Fibroblast of lung (primary cell): Measurements from ENCODE around the gene PPP4R4. TPM values are rescaled to one million over a fixed set of nuclear protein-coding genes. Genes with fewer than 3 reads are reported as not detected.
"Not testable (repeated sequence)": the region's sequence is repeated elsewhere in the genome, so short reads cannot be mapped to it uniquely, and the experiment has no call there.

Experiments used
- DNase-seq, 2 donors: peaks; one replicate each; pipeline versions ENCODE4 v3.0.0 to v3.0.0-alpha.2; 2010; ENCODE audit warnings: low read depth in 2 of 2
- H2AFZ ChIP-seq: 2 replicates; pipeline ENCODE4 v1.5.1; 2012; ENCODE audit warnings: low read length, control low read depth, inconsistent platforms
- H3K27ac ChIP-seq: 2 replicates; pipeline ENCODE4 v1.5.1; 2011; ENCODE audit warnings: low read length, control low read depth; ENCODE audit not compliant: insufficient read depth
- H3K27me3 ChIP-seq: 2 replicates; pipeline ENCODE4 v1.5.1; 2011; ENCODE audit warnings: mild to moderate bottlenecking, low read length; ENCODE audit not compliant: control insufficient read depth, insufficient read depth
- H3K36me3 ChIP-seq: 2 replicates; pipeline ENCODE4 v1.5.1; 2011; ENCODE audit warnings: low read length; ENCODE audit not compliant: control insufficient read depth, insufficient read depth
- H3K4me1 ChIP-seq: 2 replicates; pipeline ENCODE4 v1.5.1; 2011; ENCODE audit warnings: low read length; ENCODE audit not compliant: control insufficient read depth, insufficient read depth; ENCODE audit errors: extremely low read depth
- H3K4me2 ChIP-seq: 2 replicates; pipeline ENCODE4 v1.5.1; 2011; ENCODE audit warnings: low read length, control low read depth; ENCODE audit not compliant: insufficient read depth; ENCODE audit errors: extremely low read depth
- H3K4me3 ChIP-seq, 4 experiments: fragments of 200-600 bp in 1 of 4; sonication (generic) in 1 of 4; replicated peaks in 1 of 4; 2 replicates each; pipeline ENCODE4 v1.5.1; 2011 to 2016; ENCODE audit warnings: low read length in 4 of 4, low read depth in 3 of 4, mild to moderate bottlenecking in 3 of 4, control low read depth in 2 of 4, inconsistent platforms in 1 of 4, mixed read lengths in 1 of 4; ENCODE audit not compliant: insufficient read depth in 1 of 4; ENCODE audit errors: control extremely low read depth in 1 of 4
- H3K79me2 ChIP-seq: 2 replicates; pipeline ENCODE4 v1.5.1; 2012; ENCODE audit warnings: mild to moderate bottlenecking, low read length, inconsistent platforms; ENCODE audit not compliant: control insufficient read depth, insufficient read depth
- H3K9ac ChIP-seq: 2 replicates; pipeline ENCODE4 v1.5.1; 2011; ENCODE audit warnings: mild to moderate bottlenecking, low read length, control low read depth; ENCODE audit not compliant: insufficient read depth
- H3K9me3 ChIP-seq: 2 replicates; pipeline ENCODE4 v1.5.1; 2012; ENCODE audit warnings: low read depth, low read length; ENCODE audit not compliant: control insufficient read depth, insufficient read depth
- H4K20me1 ChIP-seq: 2 replicates; pipeline ENCODE4 v1.5.1; 2011; ENCODE audit warnings: low read length; ENCODE audit not compliant: control insufficient read depth, insufficient read depth; ENCODE audit errors: extremely low read depth
- CTCF ChIP-seq, 2 donors: IDR thresholded peaks in 1 of 2; conservative IDR thresholded peaks in 1 of 2; 1 replicate in 1 of 2; 2 replicates in 1 of 2; pipeline ENCODE4 v1.5.1; 2011 to 2012; ENCODE audit warnings: low read length in 2 of 2, control low read depth in 1 of 2, inconsistent platforms in 1 of 2, low read depth in 1 of 2, mild to moderate bottlenecking in 1 of 2
- EZH2 ChIP-seq: IDR thresholded peaks from 2 replicates; pipeline ENCODE4 v1.5.1; 2012; ENCODE audit warnings: low read length, control low read depth, mild to moderate bottlenecking; ENCODE audit errors: missing control alignments
- polyA plus RNA-seq, 2 donors: library from polyadenylated mRNA; depleted of rRNA in 1 of 2; stranded (reverse) in 1 of 2; unstranded in 1 of 2; fragments of >200 nt; gene quantifications; 2 replicates each; pipeline ENCODE4 v1.2.1, GENCODE V29; 2011 to 2012; ENCODE audit warnings: missing spikeins in 1 of 2
- total RNA-seq: library from RNA; depleted of rRNA; stranded (reverse); fragments of >200 nt; gene quantifications from 2 replicates; pipeline ENCODE4 v1.2.1, GENCODE V29; 2014

Gene PPP4R4
- total and polyA plus RNA-seq, 2 donors (not counting 1 experiment from before 2014, with no cell fraction given): 0.35 to 0.99 TPM

- Histone ChIP-seq H4K20me1 (no peaks in the 10 kb centered on the region), H3K4me2 (no peak overlapping the region), H3K4me3 (no peak overlapping the region), H3K9me3 (no peaks in the 10 kb centered on the region), H3K4me1 (no peaks in the 10 kb centered on the region), H3K36me3 (no peaks in the 10 kb centered on the region), H2AFZ (no peak overlapping the region), H3K79me2 (no peaks in the 10 kb centered on the region), H3K27me3 (no peaks in the 10 kb centered on the region), H3K27ac (no peak overlapping the region), H3K9ac (no peak overlapping the region)
- TF ChIP-seq CTCF (conservative IDR thresholded peaks at IDR 0.05 in 1 of 2, IDR thresholded peaks at IDR 0.05 in 1 of 2; ENCODE audit: low read depth in 1 of 2, low read length in 2 of 2): no peak
- TF ChIP-seq EZH2: no peak
- peak in 1 of 2 donors; percentile 79 for DNase-seq
These were observed 38.9 kb downstream of the PPP4R4 start for GRCh38 chr14:94213021-94213420.

DNA sequence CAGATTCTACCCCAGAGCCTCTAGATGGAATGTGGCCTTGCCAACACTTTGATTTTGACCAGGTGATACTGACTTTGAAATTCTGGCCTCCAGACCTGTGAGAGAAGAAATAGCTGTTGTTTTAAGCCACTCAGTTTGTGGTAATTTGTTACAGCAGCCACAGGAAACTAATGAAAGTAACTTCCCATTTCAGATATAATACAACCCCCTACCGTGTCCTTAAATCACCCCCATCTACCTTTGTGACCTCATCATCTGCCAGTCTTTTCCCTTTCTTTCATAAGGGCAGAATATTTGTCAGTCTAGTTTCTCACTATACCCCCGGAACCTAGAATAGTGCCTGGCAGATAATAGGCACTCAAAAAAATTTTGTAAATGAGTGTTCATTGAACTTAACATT lies 39.6 kb downstream of the PPP4R4 start:
- H3K27ac ChIP-seq: no peak overlapping the region
- DNase-seq: no peak
- H3K4me1 ChIP-seq: no peaks in the 10 kb centered on the region
- no peak overlapping the region for H3K4me3 ChIP-seq
- no peaks in the 10 kb centered on the region for H3K79me2 ChIP-seq
- H4K20me1 ChIP-seq: no peaks in the 10 kb centered on the region
- H3K4me2 ChIP-seq: no peak overlapping the region
- TF ChIP-seq EZH2 (no peak), CTCF (conservative IDR thresholded peaks at IDR 0.05 in 1 of 2, IDR thresholded peaks at IDR 0.05 in 1 of 2; ENCODE audit: low read depth in 1 of 2, low read length in 2 of 2) (no peak)
- H3K9me3 ChIP-seq: no peaks in the 10 kb centered on the region
- H3K27me3 ChIP-seq: no peaks in the 10 kb centered on the region
- H3K36me3 ChIP-seq: no peaks in the 10 kb centered on the region
- H2AFZ ChIP-seq: no peak overlapping the region
- no peak overlapping the region for H3K9ac ChIP-seq

DNA sequence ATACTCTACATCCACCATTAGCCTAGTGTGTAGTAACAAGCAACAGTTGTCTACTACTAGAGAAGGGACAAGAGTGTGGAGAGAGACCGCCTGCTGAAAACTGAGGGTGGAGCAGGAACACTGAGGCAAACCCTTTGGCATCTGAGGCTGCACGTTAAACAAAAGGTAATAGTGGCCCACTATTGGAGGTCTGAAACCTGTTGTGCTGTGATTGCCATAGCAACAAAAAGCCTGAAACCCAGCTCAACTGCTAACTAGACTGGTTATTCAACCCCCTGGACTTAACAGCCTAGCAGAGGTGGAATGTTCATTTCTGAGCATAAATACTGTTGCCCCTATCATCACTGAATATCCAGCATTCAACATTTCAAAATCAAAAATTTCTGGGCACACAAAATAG lies 43.0 kb downstream of the PPP4R4 start:
- Histone ChIP-seq H3K27me3 (no peaks in the 10 kb centered on the region), H4K20me1 (no peaks in the 10 kb centered on the region), H3K4me2 (no peak overlapping the region), H3K9me3 (no peaks in the 10 kb centered on the region), H3K79me2 (no peaks in the 10 kb centered on the region), H3K27ac (no peak overlapping the region), H3K36me3 (no peaks in the 10 kb centered on the region), H2AFZ (no peak overlapping the region), H3K4me3 (no peak overlapping the region), H3K4me1 (no peaks in the 10 kb centered on the region), H3K9ac (no peak overlapping the region)
- DNase-seq: no peak
- TF ChIP-seq CTCF (conservative IDR thresholded peaks at IDR 0.05 in 1 of 2, IDR thresholded peaks at IDR 0.05 in 1 of 2; ENCODE audit: low read depth in 1 of 2, low read length in 2 of 2) (no peak), EZH2 (no peak)

DNA sequence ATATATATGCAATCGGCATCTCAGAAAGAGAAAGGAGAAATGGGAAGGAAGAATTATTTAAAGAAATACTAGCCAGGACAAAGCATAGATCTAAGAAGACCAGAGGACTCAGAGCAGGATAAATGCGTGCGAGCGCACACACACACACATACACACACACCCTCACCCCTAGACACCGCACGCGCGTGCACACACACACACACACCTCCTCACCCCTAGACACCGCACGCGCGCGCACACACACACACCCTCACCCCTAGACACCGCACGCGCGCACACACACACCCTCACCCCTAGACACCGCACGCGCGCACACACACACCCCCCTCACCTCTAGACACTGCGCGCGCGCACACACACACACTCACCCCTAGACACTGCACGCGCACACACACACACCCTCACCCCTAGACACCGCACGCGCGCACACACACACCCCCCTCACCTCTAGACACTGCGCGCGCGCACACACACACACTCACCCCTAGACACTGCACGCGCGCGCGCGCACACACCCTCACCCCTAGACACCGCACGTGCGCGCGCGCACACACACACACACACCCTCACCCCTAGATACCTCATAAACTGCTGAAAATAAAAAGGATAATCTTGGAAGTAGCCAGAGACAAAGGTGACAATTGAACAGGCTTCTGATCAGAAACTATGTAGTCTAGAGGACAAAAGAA lies 44.2 kb downstream of the PPP4R4 start:
- H2AFZ ChIP-seq, H4K20me1 ChIP-seq, DNase-seq, H3K27me3 ChIP-seq, H3K36me3 ChIP-seq, H3K4me3 ChIP-seq, H3K27ac ChIP-seq, H3K79me2 ChIP-seq, H3K4me2 ChIP-seq, H3K9ac ChIP-seq, H3K9me3 ChIP-seq, H3K4me1 ChIP-seq: not testable (repeated sequence)
